ENCODE data around the gene LARP1B.
A peak's percentile ranks its signal among the peaks of the same experiment; 100 is the strongest.
"Not testable (repeated sequence)": the region's sequence is repeated elsewhere in the genome, so short reads cannot be mapped to it uniquely, and the experiment has no call there.

LARP1B gene

DNA sequence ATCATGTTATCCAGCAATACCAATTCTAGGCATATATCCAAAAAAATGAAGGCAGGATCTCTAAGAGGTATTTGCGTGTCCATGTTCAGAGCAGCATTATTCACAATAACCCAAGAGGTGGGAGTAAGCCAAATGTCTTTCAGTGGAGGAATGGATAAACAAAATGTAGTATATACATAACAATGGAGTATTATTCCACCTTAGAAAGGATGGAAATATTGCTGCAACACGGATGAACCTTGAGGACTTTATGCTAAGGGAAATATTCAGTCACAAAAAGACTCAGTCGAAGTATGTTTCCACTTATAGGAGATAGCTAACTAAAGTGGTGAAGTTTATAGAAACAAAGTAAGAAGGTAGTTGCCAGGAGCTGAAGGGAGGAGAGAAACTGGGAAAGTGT, 74.3 kb downstream of the LARP1B start:
- no peak for DNase-seq (ENCODE audit: low spot score)

DNA sequence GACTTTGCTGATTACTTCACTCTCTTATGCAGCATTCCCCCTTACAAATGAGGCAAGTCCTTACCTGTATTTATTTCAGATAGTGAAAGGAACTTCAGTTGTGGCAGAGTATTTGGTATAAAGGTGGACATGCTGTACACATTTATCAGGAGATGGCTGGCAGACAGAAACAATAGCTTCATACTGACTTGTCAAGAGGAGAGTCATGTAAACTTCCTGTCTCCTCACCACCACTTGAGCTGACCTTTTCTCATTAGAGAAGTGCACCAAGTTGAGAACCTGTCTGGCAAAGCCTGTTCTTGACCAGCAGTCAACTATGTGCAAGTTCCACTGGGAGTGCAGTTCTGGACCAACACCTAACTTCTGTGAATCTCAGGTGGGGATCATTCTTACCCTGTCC, 80.8 kb downstream of the LARP1B start:
- DNase-seq (ENCODE audit: low spot score), result no peak

DNA sequence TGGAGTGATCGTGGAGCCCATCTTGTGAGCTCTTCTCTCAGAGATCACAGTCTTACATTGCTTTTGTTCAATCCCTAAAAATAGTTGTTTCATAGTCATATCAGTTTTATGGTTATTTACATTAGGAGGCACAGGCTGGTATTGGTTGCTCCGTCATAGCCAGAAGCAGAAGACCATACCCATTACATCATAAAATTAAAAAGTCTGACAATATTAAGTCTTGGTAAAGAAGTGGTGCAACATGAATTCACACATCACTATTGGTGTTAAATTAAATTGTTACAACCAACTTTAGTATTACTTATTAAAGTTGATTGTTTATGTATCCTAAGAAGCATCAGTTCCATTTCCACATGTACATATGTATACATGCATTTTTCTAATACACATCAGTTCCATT, 84.6 kb downstream of the LARP1B start:
- DNase-seq (ENCODE audit: low spot score), result no peak

DNA sequence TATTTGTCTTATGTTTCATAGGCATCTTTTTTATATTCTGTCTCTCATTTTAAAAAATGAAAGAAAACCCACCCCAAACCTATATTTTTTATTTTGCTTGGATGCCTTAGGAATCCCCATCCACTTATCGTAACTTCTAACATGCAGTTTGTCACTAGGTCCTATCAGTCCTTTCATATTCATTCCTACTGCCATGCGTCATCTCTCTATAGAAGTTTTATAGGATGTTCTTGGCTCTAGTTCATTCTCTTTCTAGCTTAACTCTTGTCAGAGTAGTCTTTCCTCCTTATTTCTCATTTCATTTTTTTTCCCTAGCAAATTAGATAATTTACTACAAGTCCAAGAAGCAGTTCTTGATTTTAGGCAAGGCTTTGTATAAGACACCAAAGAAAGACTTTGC, 92.7 kb downstream of the LARP1B start:
- DNase-seq (ENCODE audit: low spot score), result no peak

DNA sequence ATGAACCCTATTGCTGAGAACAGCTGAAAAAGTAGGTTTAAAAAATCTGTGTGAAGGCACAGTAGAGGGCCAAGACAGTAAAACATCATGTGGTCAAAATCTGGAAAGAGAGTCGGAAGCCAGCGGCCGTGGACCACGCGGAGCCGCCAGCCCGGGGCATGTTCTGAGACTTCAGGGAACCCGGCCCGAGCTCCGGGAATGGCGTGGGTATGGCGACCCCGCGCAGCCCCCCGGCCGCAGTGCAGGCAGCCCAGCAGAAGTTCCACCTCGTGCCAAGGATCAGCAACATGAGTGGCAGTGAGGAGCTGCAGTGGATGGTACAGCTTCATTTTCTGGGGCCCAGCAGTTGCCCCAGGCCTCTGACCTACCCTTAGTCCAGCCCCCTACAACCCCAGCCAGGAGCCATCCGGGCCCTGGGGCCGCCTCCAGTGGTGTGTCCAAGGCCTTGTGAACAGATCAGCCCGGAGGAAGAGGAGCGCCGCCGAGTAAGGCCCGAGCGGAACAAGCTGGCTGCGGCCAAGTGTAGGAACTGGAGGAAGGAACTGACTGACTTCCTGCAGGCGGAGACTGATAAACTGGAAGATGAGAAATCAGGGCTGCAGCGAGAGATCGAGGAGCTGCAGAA, 94.2 kb downstream of the LARP1B start:
- DNase-seq (ENCODE audit: low spot score), result no peak

DNA sequence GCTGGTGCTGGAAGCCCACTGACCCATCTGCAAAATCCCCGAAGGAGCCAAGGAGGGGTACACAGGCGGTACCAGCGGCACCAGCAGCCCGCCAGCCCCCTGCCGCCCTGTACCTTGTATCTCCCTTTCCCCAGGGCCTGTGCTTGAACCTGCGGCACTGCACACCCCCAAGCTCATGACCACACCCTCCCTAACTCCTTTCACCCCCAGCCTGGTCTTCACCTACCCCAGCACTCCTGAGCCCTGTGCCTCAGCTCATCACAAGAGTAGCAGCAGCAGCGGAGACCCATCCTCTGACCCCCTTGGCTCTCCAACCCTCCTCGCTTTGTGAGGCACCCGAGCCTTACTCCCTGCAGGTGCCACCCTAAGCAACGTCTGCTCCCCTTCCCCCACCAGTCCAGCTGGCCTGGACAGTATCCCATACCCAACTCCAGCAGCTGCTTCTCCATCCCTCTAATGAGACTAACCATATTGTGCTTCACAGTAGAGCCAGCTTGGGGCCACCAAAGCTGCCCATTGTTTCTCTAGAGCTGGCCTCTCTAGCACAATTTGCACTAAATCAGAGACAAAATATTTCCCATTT, 94.9 kb downstream of the LARP1B start:
- DNase-seq (ENCODE audit: low spot score), result no peak

DNA sequence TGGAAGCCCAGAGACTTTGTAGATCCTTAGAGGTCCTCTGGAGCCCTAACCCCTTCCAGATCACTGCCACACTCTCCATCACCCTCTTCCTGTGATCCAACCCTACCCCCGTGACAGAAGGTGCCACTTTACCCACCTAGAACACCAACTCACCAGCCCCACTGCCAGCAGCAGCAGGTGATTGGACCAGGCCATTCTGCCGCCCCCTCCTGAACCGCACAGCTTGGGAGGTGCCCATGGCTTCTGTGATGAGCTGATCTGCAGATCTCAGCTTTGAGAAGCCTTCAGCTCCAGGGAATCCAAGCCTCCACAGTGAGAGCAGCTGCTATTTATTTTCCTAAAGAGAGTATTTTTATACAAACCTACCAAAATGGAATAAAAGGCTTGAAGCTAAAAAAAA, 95.4 kb downstream of the LARP1B start:
- not testable (repeated sequence) for DNase-seq (ENCODE audit: low spot score)

DNA sequence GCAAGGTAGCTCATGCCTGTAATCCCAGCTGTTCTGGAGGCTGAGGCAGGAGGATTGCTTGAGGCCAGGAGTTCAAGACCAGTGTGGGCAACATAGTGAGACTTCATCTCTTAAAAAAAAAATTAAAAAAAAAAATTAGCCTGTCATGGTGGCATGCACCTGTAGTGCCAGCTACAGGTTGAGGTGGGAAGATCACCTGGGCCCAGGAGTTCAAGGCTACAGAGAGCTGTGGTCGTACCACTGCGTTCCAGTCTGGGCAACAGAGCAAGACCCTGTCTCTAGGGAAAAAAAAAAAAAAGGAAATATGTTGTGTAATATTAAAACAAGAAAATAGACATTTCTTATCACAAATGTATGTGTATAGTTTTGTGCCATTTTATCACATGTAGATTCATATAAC, 97.8 kb downstream of the LARP1B start:
- DNase-seq (ENCODE audit: low spot score), result no peak

DNA sequence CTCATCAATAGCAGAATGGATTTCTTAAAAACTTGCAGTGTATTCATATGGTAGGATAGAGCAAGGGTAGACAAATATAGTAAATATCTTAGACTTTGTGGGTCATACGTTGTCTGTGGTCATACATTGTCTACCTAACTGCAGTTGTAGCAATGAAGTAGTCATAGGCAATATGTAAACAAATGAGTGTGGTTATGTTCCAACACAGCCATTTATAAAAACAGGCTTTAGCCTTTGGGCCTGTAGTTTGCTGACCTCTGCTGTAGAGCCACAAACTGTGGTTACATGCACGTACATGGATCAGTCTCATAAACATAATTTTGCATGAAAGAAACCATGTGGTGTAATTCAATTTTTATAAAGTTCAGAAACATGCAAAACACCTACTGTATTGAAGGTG, 98.9 kb downstream of the LARP1B start:
- no peak for DNase-seq (ENCODE audit: low spot score)

DNA sequence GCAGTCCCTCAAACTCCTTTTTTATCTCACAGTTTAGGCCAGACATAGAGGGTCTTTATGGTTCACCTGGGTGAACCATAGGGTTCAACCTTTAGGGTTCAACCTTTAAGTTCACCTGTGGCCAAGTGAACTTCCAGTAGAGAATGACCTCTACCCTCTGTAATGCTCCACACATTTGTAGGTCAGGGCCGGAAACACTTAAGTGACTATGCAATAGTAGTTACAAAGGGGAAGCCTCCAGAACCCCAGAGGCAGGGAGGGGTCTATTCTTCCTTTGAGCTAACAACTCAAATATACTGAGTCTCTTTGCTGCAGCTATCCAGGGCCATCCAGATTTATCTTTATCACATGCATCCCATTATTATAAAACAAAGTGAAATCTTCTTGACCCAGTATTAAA, 100.0 kb downstream of the LARP1B start:
- no peak for DNase-seq (ENCODE audit: low spot score)

DNA sequence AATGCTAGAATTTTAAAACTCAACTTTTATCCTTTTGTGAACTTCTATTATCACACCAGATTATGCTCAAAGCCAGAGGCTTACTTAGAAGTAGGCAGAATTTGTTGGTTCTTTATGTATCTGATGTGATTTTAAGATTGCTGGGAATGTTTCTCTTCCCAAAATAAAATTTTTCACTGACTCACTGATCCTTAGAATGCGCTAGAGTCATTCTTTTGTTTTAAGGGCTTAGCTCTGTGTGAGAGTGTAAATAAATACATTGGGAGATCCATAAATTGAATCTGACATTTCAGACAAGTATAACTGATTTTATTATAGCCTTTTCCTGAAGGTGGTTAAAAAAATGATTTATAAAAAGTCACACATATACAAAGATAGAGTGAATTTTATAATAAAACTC, 101.3 kb downstream of the LARP1B start:
- DNase-seq (ENCODE audit: low spot score), result no peak

DNA sequence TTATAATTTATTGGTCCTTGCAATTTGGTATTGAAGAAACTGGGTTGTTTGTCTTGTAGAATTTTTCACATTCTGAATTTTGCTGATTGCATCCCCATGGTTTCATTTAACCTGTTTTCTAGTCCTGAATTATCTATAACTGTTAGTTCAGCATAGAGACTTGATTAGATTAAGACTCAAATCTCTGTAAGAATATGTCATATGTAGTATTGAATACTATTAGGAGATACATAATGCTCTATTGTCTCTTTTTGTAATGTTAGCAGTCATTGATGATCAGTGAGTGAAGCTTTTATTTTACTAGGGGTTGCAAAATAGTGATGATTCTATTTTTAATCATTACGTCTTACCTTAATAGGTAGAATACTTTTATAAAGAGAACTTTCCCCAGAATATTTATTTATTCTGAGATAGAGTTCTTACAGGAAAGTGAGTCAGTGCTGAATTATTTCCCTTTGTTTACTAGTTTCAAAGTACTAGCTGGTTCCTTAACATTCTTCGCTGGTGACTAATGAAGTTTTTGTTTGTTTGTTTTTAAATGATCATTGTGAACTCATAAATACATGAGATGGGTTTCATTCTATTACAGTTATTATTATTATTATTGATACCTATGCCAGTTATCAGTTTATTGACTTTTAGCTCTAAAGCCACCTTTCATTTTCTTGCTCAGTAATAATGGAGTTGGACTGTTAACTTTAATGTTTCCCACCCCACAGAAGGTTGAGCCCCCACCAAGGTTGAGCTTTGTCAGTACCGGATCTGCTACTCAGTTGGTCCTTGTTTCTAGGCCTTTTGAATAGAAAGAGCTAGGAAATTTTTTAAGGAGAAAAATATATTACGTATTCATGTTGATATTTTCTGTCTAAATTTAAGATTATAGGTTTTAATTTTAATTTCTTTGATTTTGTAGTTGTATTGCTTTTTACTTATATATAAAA, 102.3 kb downstream of the LARP1B start:
- DNase-seq (ENCODE audit: low spot score), result peak; percentile 35

DNA sequence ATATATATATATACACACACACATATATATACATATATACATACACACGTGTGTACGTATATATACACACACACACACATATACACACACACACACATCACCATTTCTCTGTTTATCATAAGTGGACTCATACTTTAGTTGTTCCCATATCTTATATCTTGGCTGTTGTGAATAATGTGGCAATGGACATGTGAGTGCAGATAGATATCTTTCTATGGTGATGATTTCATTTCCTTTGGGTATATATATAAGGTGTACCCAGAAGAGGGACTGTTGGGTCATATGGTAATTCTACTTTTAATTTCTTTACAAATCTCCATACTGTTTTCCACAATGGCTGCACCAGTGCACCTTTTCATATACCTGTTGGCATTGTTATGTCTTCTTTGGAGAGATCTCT, 105.9 kb downstream of the LARP1B start:
- DNase-seq (ENCODE audit: low spot score), result no peak

DNA sequence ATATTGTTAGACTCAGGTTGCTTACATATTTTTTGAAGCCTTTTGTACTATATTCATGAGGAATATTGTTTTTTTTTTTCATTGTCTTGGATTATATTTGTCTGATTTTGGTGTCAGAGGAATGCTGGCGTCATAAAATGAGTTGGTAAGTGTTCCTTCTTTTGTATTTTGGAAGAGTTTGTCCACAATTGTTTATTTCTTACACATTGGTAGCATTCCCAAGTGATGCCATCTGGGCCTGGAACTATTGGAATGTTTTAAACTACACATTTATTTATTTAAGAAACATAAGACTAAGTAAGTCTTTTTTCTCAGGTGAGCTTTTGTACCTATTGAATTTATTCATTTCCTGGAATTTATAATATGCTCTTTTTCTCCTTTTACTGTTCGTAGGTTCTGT, 107.6 kb downstream of the LARP1B start:
- no peak for DNase-seq (ENCODE audit: low spot score)

DNA sequence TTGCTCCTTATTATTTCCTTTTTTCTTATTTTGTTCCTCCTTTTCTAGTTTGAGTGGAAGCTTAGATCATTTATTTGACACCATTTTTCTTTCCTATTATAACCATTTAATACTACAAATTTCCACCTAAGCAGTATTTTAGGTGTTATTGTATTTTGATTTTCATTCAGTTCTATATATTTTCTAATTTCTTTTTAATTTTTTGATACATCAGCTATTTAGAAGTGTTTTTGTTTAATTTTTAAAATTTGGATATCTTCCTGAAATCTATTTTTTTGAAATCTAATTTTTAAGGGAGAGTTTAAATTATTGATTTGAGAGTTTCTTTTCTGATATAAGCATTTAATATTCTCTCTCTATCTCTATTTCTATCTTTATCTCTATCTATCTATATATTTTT, 108.1 kb downstream of the LARP1B start:
- DNase-seq (ENCODE audit: low spot score), result no peak

DNA sequence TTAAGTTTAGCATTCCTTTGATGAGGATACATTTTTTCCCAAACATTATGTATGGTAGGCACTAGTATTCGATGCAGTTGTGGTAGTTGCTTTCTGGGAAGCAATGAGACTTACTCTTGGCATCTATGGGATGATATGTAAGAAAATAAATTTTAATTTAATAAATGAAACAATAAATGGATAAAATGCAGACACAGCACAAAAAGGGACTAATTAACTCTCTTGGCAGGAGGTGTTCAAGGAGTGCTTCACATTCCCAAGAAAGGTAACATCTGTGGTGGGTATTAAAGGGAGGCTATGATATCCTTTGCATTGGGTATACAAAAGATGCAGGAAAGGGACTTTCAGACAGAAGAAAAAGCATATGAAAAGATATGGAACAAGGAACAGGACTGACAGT, 115.5 kb downstream of the LARP1B start:
- no peak for DNase-seq (ENCODE audit: low spot score)

DNA sequence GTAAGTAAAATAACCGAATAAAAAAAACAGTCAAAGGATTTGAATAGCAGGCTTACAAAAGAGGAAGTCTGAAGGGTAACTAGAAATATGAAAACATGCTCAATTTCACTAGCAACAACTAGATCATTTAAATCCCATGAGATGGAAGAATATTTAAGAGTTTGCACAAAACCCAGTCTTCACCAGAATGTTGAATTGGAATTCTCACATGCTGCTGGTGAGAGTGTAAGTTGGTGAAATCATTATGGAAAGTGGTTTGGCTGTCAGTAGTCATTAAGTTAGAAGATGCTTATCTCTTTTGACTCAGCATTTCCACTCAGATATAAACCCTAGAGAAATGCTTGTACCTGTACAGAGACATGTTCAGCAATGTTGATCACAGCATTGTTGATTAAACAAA, 116.4 kb downstream of the LARP1B start:
- no peak for DNase-seq (ENCODE audit: low spot score)

DNA sequence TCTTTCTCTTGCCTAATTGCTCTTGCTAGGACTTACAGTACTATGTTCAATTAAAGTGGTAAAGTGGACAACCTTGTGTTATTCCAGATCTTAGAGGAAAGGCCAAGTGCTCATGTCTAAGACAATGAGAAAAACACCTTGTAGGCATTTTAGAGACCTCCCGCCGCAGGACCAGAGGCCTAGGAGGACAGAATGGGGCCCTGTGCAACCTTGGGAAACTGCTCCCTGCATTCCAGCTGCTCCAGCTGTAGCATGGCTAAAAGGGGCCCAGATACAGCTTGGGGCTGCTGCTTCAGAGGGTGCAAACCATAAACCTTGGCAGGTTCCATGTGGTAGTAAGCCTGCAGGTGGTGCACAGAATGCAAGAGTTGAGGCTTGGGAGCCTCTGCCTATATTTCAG, 125.5 kb downstream of the LARP1B start:
- DNase-seq (ENCODE audit: low spot score), result no peak

DNA sequence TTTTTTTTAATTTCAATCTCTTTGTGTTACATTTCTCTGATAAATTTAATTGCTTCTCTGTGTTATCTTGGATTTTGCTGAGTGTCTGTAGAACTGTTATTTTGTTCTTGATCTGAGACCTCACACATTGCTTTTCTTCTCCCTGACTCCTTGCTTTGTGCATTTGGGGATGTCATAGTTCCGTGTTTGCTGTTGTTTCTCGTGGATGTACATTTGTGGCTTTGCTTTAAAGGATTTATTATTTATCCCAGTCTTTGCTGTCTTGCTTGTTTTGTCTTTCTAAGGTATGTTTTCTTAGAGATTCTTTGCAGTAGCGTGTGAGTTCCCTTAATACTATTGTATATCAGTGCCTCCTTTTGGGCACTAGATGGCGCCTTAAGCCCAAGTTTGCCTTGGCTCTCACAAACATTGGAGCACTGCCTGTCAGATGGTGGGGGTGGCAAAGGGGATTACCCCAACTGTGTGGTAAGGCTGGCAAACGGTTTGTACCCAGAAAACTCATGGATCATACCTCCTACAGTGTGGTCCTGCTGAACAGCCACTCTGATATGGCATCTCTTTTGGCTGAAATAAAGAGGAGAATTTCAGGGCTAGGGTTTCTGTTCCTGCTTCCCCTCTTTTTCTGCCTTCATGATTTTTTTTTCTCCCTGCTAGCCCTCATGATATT, 130.1 kb downstream of the LARP1B start:
- peak; percentile 74 for DNase-seq (ENCODE audit: low spot score)

DNA sequence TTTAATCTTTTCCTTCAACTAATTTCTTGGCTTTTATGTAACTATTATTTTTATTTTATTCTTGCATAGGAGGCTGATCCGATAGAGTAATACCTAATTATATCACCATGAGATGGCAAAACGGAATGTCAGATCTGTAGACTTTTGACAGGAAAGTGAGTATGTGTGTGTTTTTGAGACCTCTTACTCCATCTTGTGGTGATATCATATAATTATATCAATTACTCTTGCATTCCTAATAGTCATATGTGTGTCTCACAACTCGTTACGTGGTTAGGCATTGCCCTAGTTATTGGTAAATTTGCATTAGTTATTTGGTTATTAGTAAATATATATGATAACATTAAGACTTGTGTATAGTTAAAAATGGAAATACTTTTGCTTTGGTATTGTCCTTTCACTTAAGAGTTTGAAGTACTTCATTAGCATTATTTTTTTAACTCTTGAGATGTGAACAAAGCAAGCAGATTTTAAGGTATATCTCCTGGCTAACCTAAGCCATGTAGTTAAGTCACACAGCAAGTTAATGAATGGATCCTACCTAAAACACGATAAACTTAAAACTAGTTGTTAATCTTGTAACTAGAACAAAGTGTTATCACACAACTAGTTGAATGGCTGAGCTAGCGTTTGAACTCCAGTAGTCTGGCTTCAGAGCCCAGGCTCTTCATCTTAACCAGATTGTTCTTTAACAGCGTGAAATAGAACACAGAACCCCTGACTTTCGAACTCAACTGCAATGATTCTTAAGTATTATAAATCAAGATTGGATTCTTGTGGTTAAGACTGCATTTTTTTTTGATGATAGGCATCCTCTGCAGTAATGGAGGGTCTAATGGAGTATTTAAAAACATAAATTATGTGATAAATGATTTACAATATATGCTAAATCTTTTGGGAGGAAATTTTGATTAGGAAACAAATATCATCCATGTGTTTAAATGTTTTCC, 159.4 kb downstream of the LARP1B start:
- DNase-seq (ENCODE audit: low spot score), result peak; percentile 59

DNA sequence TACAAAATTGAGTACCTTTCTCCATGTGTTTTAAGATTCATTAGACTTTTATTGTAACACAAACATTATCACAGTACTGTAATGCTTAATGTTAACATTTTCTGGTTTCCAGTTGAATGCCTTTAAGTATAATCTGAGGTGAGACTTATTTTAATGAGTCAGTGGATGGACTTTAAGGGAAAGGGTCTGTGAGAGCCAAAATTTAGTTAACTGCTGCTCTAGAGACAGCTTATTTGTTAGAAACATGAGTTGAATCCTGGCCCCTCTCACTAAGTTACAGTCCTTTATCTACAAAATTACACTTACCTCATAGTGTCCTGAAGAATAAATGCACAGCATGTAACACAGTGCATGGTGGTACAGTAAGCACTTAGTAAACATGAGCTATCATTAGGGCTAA, 160.5 kb downstream of the LARP1B start:
- DNase-seq (ENCODE audit: low spot score), result no peak

DNA sequence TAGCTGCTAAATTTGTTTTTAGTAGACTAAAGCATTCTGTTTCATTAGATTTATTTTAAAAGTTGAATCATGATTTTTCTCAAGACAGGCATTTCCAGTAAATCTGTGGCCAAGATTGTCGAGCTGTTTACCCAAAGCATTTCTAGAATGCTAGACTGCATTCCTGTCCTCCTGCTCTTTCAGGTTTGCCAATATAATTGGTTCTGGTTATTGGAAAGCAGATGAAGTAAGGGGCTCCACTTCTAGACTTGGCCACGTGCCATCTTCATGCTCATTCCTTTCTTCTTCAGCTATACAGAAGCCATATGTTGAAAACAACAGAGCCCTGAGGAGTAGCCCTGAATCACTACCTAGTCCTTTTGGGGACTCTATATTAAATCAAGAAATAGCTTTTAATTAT, 164.0 kb downstream of the LARP1B start:
- no peak for DNase-seq (ENCODE audit: low spot score)
